ENCODE measurements around the gene LSM3.

The LSM3 gene

GRCh38 chr3:14175383-14176037 is 3.1 kb upstream of the LSM3 start:
- Histone ChIP-seq H3K9me2 (ENCODE audit: low read depth, low read length) (no peaks in the 10 kb centered on the region), H4K20me1 (ENCODE audit: insufficient read depth, low read length) (no peaks in the 10 kb centered on the region), H3K4me2 (ENCODE audit: low read length) (peak overlapping the region; percentile 55), H3K36me3 (ENCODE audit: insufficient read depth, low read length) (peaks cover 28% of the 10 kb centered on the region; the same call in 1 of the 2 replicates), H3K4me1 (ENCODE audit: insufficient read depth, low read length, severe bottlenecking) (peaks cover 47% of the 10 kb centered on the region), H3K27me3 (ENCODE audit: insufficient read depth, low read length) (no peaks in the 10 kb centered on the region), H3K9me3 (ENCODE audit: low read length) (no peaks in the 10 kb centered on the region), H3K4me3 (ENCODE audit: low read depth, low read length, poor library complexity, severe bottlenecking) (peak overlapping the region; percentile 28), H2AFZ (ENCODE audit: low read length) (no peak overlapping the region), H3K9ac (ENCODE audit: low read length) (no peak overlapping the region; the same call in 1 of the 2 replicates), H3K79me2 (ENCODE audit: insufficient read depth, low read length) (peaks cover 37% of the 10 kb centered on the region), H3F3A (ENCODE audit: insufficient read depth, low read length) (no peaks in the 10 kb centered on the region), H3K27ac (ENCODE audit: low read depth, low read length, poor library complexity, severe bottlenecking) (peak overlapping the region; percentile 69)
- TF ChIP-seq CTCF (IDR thresholded peaks at IDR 0.05; ENCODE audit: low read length): no peak

- H3K27ac ChIP-seq (ENCODE audit: low read depth, low read length, poor library complexity, severe bottlenecking): peak overlapping the region; percentile 23
- peak overlapping the region; percentile 89 for H3K4me3 ChIP-seq (ENCODE audit: low read depth, low read length, poor library complexity, severe bottlenecking)
- no peak overlapping the region for H2AFZ ChIP-seq (ENCODE audit: low read length)
- H3K9ac ChIP-seq (ENCODE audit: low read length): peak overlapping the region; percentile 95
- H3K9me2 ChIP-seq (ENCODE audit: low read depth, low read length): no peaks in the 10 kb centered on the region
- no peaks in the 10 kb centered on the region for H3K9me3 ChIP-seq (ENCODE audit: low read length)
- no peaks in the 10 kb centered on the region for H3K27me3 ChIP-seq (ENCODE audit: insufficient read depth, low read length)
- peaks cover 24% of the 10 kb centered on the region for H3K36me3 ChIP-seq (ENCODE audit: insufficient read depth, low read length)
- no peak for TF ChIP-seq EZH2 (IDR thresholded peaks at IDR 0.05; ENCODE audit: borderline replicate concordance, low read length)
- TF ChIP-seq CTCF (IDR thresholded peaks at IDR 0.05; ENCODE audit: low read length): no peak
- H3K4me2 ChIP-seq (ENCODE audit: low read length): peak overlapping the region; percentile 89
- no peaks in the 10 kb centered on the region for H3F3A ChIP-seq (ENCODE audit: insufficient read depth, low read length)
- peaks cover 37% of the 10 kb centered on the region for H3K79me2 ChIP-seq (ENCODE audit: insufficient read depth, low read length)
- H3K4me1 ChIP-seq (ENCODE audit: insufficient read depth, low read length, severe bottlenecking): peaks cover 47% of the 10 kb centered on the region
- H4K20me1 ChIP-seq (ENCODE audit: insufficient read depth, low read length): no peaks in the 10 kb centered on the region
Observed at GRCh38 chr3:14177580-14178246, 904 bp upstream of the LSM3 start.

GRCh38 chr3:14179114-14179465 is 473 bp downstream of the LSM3 start:
- H3K79me2 ChIP-seq (ENCODE audit: insufficient read depth, low read length): peaks cover 34% of the 10 kb centered on the region
- H3K4me1 ChIP-seq (ENCODE audit: insufficient read depth, low read length, severe bottlenecking): peaks cover 47% of the 10 kb centered on the region
- no peaks in the 10 kb centered on the region for H4K20me1 ChIP-seq (ENCODE audit: insufficient read depth, low read length)

More at GRCh38 chr3:14179114-14179465, 473 bp downstream of the LSM3 start:
- Histone ChIP-seq H2AFZ (ENCODE audit: low read length) (no peak overlapping the region), H3F3A (ENCODE audit: insufficient read depth, low read length) (no peaks in the 10 kb centered on the region), H3K27ac (ENCODE audit: low read depth, low read length, poor library complexity, severe bottlenecking) (peak overlapping the region; percentile 18), H3K9ac (ENCODE audit: low read length) (peak overlapping the region; percentile 91), H3K9me2 (ENCODE audit: low read depth, low read length) (no peaks in the 10 kb centered on the region), H3K9me3 (ENCODE audit: low read length) (no peaks in the 10 kb centered on the region), H3K4me3 (ENCODE audit: low read depth, low read length, poor library complexity, severe bottlenecking) (peak overlapping the region; percentile 89), H3K36me3 (ENCODE audit: insufficient read depth, low read length) (peaks cover 32% of the 10 kb centered on the region), H3K4me2 (ENCODE audit: low read length) (peak overlapping the region; percentile 84), H3K27me3 (ENCODE audit: insufficient read depth, low read length) (no peaks in the 10 kb centered on the region)
- TF ChIP-seq CTCF (IDR thresholded peaks at IDR 0.05; ENCODE audit: low read length): no peak
- TF ChIP-seq EZH2 (IDR thresholded peaks at IDR 0.05; ENCODE audit: borderline replicate concordance, low read length): no peak

Data from OCI-LY1 (cell line).